Tongue (tissue), 2 donors: Measurements from ENCODE around the gene MYCBPAP. TPM values are rescaled to one million over a fixed set of nuclear protein-coding genes. Genes with fewer than 3 reads are reported as not detected.

Source experiments
- DNase-seq: peaks from one replicate; pipeline ENCODE4 v3.0.0-alpha.2; 2015
- total RNA-seq: library from RNA; depleted of rRNA; stranded (reverse); fragments of >200 nt; gene quantifications from one replicate; pipeline ENCODE4 v1.2.3, GENCODE V29; 2014

Gene MYCBPAP
- total RNA-seq: 0.21 TPM

- peak; percentile 90 for DNase-seq
Observed at GRCh38 chr17:50507871-50508572, at the start of gene MYCBPAP. Gene MYCBPAP (plus strand): TSS chr17:50508439. CDS start chr17:50508675, 236 bp downstream.

GRCh38 chr17:50458701-50459676 is 49.2 kb upstream of the MYCBPAP start:
- no peak for DNase-seq

- DNase-seq: no peak
Observed at GRCh38 chr17:50459756-50460155, 48.5 kb upstream of the MYCBPAP start.

GRCh38 chr17:50460831-50461526 is 47.3 kb upstream of the MYCBPAP start:
- DNase-seq: no peak

- no peak for DNase-seq
Observed at GRCh38 chr17:50461550-50462132, 46.6 kb upstream of the MYCBPAP start.

- no peak for DNase-seq
Observed at GRCh38 chr17:50462446-50462845, 45.8 kb upstream of the MYCBPAP start.

GRCh38 chr17:50464121-50464520 is 44.1 kb upstream of the MYCBPAP start:
- no peak for DNase-seq

- DNase-seq: no peak
Observed at GRCh38 chr17:50464736-50465135, 43.5 kb upstream of the MYCBPAP start.

GRCh38 chr17:50465171-50465570 is 43.1 kb upstream of the MYCBPAP start:
- no peak for DNase-seq

- DNase-seq: no peak
Observed at GRCh38 chr17:50465635-50466034, 42.6 kb upstream of the MYCBPAP start.

- no peak for DNase-seq
Observed at GRCh38 chr17:50466371-50467113, 41.7 kb upstream of the MYCBPAP start.

GRCh38 chr17:50467114-50467854 is 41.0 kb upstream of the MYCBPAP start:
- no peak for DNase-seq

- DNase-seq: no peak
Observed at GRCh38 chr17:50467855-50468303, 40.4 kb upstream of the MYCBPAP start.

- no peak for DNase-seq
Observed at GRCh38 chr17:50468304-50469207, 39.7 kb upstream of the MYCBPAP start, which contains the start of gene CHAD. Gene CHAD (minus strand): TSS chr17:50468880. CDS start chr17:50468813, 67 bp downstream.

GRCh38 chr17:50469208-50469605 is 39.0 kb upstream of the MYCBPAP start:
- peak; percentile 50 for DNase-seq

GRCh38 chr17:50469671-50470305 is 38.5 kb upstream of the MYCBPAP start:
- no peak for DNase-seq

- DNase-seq: no peak
Observed at GRCh38 chr17:50470426-50470825, 37.8 kb upstream of the MYCBPAP start.

GRCh38 chr17:50471009-50471905 is 37.0 kb upstream of the MYCBPAP start:
- DNase-seq: peak; percentile 35
